ENCODE data around the gene PHACTR3. TPM values are rescaled to one million over a fixed set of nuclear protein-coding genes. Genes with fewer than 3 reads are reported as not detected.
"Not testable (repeated sequence)": the region's sequence is repeated elsewhere in the genome, so short reads cannot be mapped to it uniquely, and the experiment has no call there.

The PHACTR3 gene
- total and polyA plus RNA-seq, 5 donors: 2.8 to 14.5 (median 4.7) TPM

DNA sequence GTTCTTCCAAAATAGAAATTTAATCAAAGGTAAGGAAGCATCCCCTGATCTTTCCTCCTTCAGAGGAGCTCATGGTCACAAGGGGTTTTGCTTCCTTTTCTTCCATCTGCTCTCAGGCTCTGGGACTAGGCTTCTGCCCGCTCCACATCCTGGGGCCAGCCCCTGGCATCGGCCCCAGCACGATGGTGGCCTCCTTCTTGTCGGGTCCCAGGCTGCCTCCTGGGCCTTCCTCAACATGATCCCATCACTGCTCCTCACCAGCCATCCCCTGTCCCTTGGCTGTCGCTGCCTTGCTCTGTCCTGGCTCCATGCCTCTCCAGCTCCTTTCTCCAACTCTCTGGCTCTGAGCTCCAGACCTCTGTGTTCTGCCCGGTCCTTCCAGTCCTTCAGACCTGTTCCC is 4.1 kb downstream of the PHACTR3 start:
- intact Hi-C loops (cut with DNase I): no loop called here
- H3K27me3 ChIP-seq (ENCODE audit: control insufficient read depth, insufficient read depth): peaks cover 2% of the 10 kb centered on the region

DNA sequence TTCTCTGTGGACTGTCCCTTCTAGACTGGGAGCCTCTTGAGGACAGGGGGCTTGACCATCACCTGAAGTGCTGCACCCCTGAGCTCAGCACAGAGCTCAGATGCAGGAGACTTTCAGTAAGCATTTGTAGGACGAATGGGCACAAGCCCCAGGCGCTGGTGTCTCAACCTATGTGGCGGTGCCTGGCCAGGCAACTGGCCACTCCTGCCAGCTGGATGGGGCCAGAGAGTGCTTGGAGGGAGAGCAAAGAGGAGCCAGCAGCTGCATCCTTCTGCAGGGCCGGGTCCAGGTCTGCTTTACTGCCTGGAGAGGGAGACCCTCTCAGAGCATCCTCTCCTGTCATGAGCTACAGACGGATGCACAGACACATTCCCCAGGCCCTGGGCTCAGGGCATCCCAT is 4.5 kb downstream of the PHACTR3 start:
- no peaks in the 10 kb centered on the region for H3K4me1 ChIP-seq (ENCODE audit: control insufficient read depth, insufficient read depth, low read length)
- 85% methylated on average over 5 of the region's 5 CpGs for WGBS
- peaks cover 2% of the 10 kb centered on the region for H3K27me3 ChIP-seq (ENCODE audit: control insufficient read depth, insufficient read depth)
- H3K27ac ChIP-seq (ENCODE audit: low read length): no peak overlapping the region
- DNase-seq (no peak), ATAC-seq (no peak)
- intact Hi-C loops (cut with DNase I): no loop called here
- H3K9me3 ChIP-seq (ENCODE audit: control insufficient read depth, low read length): no peaks in the 10 kb centered on the region
- H3K4me3 ChIP-seq (ENCODE audit: low read length): no peak overlapping the region

More for the DNA sequence above, 4.1 kb downstream of the PHACTR3 start:
- no peak for DNase-seq
- Histone ChIP-seq H3K4me1 (ENCODE audit: control insufficient read depth, insufficient read depth, low read length) (no peaks in the 10 kb centered on the region), H3K4me3 (ENCODE audit: low read length) (no peak overlapping the region), H3K9me3 (ENCODE audit: control insufficient read depth, low read length) (no peaks in the 10 kb centered on the region), H3K27ac (ENCODE audit: low read length) (no peak overlapping the region)
- no peak for ATAC-seq
- WGBS: 85% methylated on average over 6 of the region's 6 CpGs

DNA sequence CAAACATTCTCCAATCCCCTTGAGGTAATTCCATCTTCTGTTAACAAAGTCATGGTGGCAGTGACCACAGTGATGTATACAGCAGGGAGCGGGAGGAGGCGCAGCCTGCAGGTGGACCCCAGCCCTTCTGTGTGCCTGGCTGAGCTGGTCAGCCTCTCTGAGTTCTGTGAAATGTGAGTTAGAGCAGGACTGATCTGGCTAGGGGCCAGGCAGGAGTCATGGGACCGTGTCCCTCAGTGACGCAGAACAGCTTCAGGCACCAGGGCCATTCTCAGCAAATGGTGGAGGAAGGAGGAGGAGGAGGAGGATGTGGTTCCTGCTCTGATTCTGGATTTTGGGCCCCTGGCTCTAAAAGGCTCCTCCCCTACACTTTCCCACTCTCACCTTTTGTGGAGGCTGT is 6.9 kb downstream of the PHACTR3 start:
- 69% methylated on average over 4 of the region's 4 CpGs for WGBS
- ATAC-seq: peak in 1 of 2 donors; percentile 48
- intact Hi-C loops (cut with DNase I): no loop called here

DNA sequence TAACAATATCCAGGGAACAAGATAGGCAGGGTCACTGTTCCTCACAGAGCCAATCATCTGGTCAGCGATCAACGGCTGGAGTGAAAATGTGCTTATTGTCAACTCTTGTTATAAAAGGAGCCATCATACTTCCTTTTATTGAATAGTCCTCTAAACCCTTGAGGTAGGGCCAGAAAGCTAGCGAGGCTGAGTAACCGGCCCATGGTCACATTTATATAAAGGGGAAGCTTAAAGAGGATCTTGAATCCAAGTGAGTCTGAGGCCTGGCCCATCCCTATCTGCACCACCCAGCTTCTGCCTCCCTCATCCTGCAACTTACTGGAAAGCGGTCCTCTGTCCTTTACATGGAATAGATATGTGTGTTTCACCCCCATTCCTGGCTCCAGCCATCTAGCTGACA is 9.5 kb downstream of the PHACTR3 start:
- no peak overlapping the region for H3K27ac ChIP-seq (ENCODE audit: low read length)
- WGBS: 85% methylated on average over 5 of the region's 5 CpGs
- ATAC-seq (no peak), DNase-seq (no peak)
- no peaks in the 10 kb centered on the region for H3K4me1 ChIP-seq (ENCODE audit: control insufficient read depth, insufficient read depth, low read length)
- H3K27me3 ChIP-seq (ENCODE audit: control insufficient read depth, insufficient read depth): no peaks in the 10 kb centered on the region
- intact Hi-C loops (cut with DNase I): no loop called here
- H3K9me3 ChIP-seq (ENCODE audit: control insufficient read depth, low read length): no peaks in the 10 kb centered on the region
- no peak overlapping the region for H3K4me3 ChIP-seq (ENCODE audit: low read length)

More for the DNA sequence above, 6.9 kb downstream of the PHACTR3 start:
- H3K9me3 ChIP-seq (ENCODE audit: control insufficient read depth, low read length): no peaks in the 10 kb centered on the region
- H3K4me1 ChIP-seq (ENCODE audit: control insufficient read depth, insufficient read depth, low read length): no peaks in the 10 kb centered on the region
- no peak overlapping the region for H3K27ac ChIP-seq (ENCODE audit: low read length)
- DNase-seq: peak in 1 of 3 donors; percentile 56
- peaks cover 2% of the 10 kb centered on the region for H3K27me3 ChIP-seq (ENCODE audit: control insufficient read depth, insufficient read depth)
- no peak overlapping the region for H3K4me3 ChIP-seq (ENCODE audit: low read length)

DNA sequence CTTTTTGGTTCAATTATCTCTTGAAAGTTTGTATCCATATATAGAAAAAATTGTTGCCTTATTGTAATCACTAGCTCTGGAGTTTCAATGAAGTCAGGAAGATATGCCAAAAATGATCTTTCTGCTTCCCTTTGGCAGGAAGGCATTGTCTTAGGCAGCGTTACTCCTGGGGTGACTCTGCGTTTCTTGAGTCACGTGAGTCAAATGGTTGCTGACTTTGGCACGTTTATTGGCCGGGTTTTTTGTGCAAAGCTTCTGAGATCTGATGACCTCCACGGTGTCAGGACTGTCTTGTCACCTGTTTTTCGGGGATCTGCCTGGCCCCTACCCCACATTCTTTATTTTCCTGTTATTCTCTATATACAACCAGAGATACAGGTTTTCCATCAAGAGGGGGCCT is 10.4 kb downstream of the PHACTR3 start:
- WGBS: 50% methylated on average over 7 of the region's 7 CpGs
- H3K4me3 ChIP-seq (ENCODE audit: low read length): no peak overlapping the region
- no peak overlapping the region for H3K27ac ChIP-seq (ENCODE audit: low read length)
- DNase-seq (no peak), ATAC-seq (no peak)
- no peaks in the 10 kb centered on the region for H3K9me3 ChIP-seq (ENCODE audit: control insufficient read depth, low read length)
- no peaks in the 10 kb centered on the region for H3K4me1 ChIP-seq (ENCODE audit: control insufficient read depth, insufficient read depth, low read length)
- intact Hi-C loops (cut with DNase I): no loop called here
- no peaks in the 10 kb centered on the region for H3K27me3 ChIP-seq (ENCODE audit: control insufficient read depth, insufficient read depth)

DNA sequence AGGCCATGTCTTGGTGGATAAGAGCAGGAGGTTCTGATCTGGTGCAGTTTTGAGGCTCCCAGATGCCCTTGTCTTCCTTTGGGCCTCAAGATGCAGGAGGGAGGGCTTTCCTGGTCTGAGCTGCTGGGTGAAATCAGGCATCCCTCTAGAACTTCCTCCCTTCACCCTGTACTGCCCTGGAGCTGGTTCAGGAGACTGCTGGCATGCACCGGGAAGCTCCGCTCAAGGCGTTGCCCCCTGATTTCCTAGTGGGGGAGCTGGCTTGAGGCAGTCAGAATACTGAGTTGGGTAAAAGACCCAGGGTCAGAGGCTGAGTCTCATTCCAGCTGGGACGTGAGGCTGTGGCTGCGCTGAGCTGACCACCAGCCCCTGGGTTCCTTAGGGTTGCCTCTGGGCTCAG is 12.0 kb downstream of the PHACTR3 start:
- intact Hi-C loops (cut with DNase I): no loop called here
- H3K27ac ChIP-seq (ENCODE audit: low read length): no peak overlapping the region
- no peaks in the 10 kb centered on the region for H3K4me1 ChIP-seq (ENCODE audit: control insufficient read depth, insufficient read depth, low read length)
- DNase-seq (no peak), ATAC-seq (no peak)
- H3K27me3 ChIP-seq (ENCODE audit: control insufficient read depth, insufficient read depth): no peaks in the 10 kb centered on the region
- no peak overlapping the region for H3K4me3 ChIP-seq (ENCODE audit: low read length)
- H3K9me3 ChIP-seq (ENCODE audit: control insufficient read depth, low read length): no peaks in the 10 kb centered on the region
- 73% methylated on average over 5 of the region's 5 CpGs for WGBS

DNA sequence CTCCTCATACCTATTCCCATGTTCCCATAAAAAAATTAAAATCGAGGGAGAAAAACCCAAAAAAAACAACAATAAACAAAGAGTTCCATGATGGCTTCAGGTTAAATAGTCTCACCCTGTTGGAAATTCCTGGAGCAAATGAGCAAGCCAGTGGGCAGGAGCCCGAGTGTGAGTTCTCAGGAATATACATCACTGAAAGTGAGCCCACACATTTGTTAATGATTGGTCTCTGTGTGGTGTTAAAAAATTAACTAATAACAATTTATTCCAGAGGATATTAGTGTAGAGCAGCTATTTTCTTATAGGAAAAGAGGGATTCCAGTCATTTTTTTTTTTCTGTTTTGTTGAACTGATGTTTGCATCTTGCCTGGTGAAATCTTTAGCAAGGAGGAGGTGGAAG is 12.9 kb downstream of the PHACTR3 start:
- WGBS: 55% methylated on average over 2 of the region's 2 CpGs
- Histone ChIP-seq H3K4me1 (ENCODE audit: control insufficient read depth, insufficient read depth, low read length) (no peaks in the 10 kb centered on the region), H3K27me3 (ENCODE audit: control insufficient read depth, insufficient read depth) (no peaks in the 10 kb centered on the region), H3K27ac (ENCODE audit: low read length) (no peak overlapping the region), H3K4me3 (ENCODE audit: low read length) (no peak overlapping the region), H3K9me3 (ENCODE audit: control insufficient read depth, low read length) (no peaks in the 10 kb centered on the region)
- ATAC-seq (no peak), DNase-seq (no peak)
- intact Hi-C loops (cut with DNase I): no loop called here

DNA sequence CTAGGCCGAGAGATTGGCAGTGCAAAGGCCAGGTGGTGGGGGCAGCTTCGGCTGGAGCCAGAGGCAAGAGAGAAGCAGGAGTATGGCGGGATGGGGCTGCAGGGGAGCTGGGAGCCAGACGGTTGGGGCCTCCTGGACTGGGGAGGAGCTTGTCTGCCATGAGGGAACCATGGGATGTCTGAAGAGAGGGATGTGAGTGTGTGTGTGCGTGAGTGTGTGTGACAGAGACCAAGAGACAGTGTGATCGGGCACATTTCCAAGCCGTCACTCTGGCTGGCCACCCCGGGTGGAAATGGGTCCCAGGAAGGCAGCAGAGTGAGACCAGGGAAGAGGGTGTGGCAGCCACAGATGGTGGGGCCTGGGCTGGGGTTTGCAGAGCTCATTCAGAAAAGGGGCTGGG is 13.8 kb downstream of the PHACTR3 start:
- intact Hi-C loops (cut with DNase I): no loop called here
- Histone ChIP-seq H3K4me1 (ENCODE audit: control insufficient read depth, insufficient read depth, low read length) (no peaks in the 10 kb centered on the region), H3K9me3 (ENCODE audit: control insufficient read depth, low read length) (no peaks in the 10 kb centered on the region), H3K4me3 (ENCODE audit: low read length) (no peak overlapping the region), H3K27ac (ENCODE audit: low read length) (no peak overlapping the region), H3K27me3 (ENCODE audit: control insufficient read depth, insufficient read depth) (no peaks in the 10 kb centered on the region)
- ATAC-seq (no peak), DNase-seq (no peak)
- 65% methylated on average over 8 of the region's 8 CpGs for WGBS

DNA sequence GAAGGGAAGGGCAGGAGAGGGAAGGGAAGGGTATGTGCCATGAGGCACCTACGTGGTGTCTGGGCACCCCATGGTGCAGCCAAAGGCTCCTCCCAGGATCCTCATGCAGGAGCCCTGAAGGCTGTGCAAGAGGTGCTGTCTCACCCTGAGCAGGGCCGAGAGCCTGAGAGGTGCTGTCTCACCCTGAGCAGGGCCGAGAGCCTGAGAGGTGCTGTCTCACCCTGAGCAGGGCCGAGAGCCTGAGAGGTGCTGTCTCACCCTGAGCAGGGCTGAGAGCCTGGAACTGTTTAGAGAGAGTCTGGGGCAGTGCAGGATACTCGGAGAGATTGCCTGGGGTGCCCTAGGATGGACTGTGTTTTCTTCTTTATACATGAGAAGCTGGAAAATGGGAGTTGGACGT is 14.2 kb downstream of the PHACTR3 start:
- H3K4me1 ChIP-seq (ENCODE audit: control insufficient read depth, insufficient read depth, low read length); H3K9me3 ChIP-seq (ENCODE audit: control insufficient read depth, low read length); H3K27ac ChIP-seq (ENCODE audit: low read length); H3K27me3 ChIP-seq (ENCODE audit: control insufficient read depth, insufficient read depth); H3K4me3 ChIP-seq (ENCODE audit: low read length); ATAC-seq; DNase-seq; intact Hi-C loops (cut with DNase I): not testable (repeated sequence)
- WGBS: 81% methylated on average over 6 of the region's 6 CpGs

DNA sequence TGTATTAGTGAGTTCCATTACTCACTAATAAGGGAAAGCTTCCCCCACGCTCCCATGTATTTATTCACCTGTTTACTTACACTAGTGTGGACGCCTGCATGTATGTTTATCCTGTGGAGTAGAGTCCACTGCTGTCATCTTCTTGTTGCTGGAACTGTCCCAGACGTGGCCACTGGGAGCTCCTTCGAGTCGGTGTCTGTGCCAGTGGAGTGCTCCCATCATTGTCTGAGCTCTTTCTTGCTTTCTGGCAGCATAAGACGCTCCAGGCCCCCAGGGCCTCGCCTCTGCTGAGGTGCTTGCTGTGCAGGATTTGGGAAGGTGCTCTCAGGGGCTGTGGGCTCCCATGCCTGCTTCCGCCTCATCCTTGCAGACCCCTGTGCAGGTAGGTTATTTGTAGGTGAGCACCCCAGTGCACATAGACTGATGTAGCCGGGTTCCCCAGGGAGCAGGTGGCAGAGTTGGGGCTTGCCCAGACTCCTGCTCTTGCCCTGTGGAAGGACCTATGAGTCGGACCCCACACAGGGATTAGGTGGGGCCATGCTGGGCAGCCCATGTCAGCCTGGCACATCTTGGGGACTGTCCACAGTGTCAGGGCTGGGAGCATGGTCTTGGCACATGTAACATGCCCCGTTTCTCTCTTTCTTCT is 16.6 kb downstream of the PHACTR3 start:
- H3K27ac ChIP-seq (ENCODE audit: low read length): no peak overlapping the region
- H3K9me3 ChIP-seq (ENCODE audit: control insufficient read depth, low read length): no peaks in the 10 kb centered on the region
- WGBS: 66% methylated on average over 11 of the region's 11 CpGs
- DNase-seq: no peak
- intact Hi-C loops (cut with DNase I): no loop called here
- ATAC-seq: no peak
- H3K4me1 ChIP-seq (ENCODE audit: control insufficient read depth, insufficient read depth, low read length): no peaks in the 10 kb centered on the region
- H3K4me3 ChIP-seq (ENCODE audit: low read length): no peak overlapping the region
- no peaks in the 10 kb centered on the region for H3K27me3 ChIP-seq (ENCODE audit: control insufficient read depth, insufficient read depth)

DNA sequence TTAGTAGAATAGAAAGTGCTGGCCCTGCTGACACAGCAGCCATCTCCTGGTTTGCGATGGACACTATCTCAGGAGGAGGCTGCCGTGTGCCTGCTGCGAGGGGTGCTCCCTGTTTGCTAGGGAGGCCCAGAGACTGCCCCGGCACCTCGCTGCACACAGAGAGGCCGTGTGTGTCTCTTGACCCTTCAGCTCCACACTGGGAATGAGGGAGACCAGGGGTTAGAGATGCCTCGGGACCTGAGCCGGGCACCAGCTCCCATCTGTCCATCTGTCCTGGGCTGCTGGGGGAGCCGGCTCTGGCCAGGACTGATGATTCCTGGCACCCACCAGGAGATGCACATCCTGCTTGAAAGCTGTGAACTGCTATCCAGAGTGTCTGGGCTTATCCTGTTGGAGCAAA is 18.2 kb downstream of the PHACTR3 start:
- Histone ChIP-seq H3K27ac (ENCODE audit: low read length) (no peak overlapping the region), H3K4me1 (ENCODE audit: control insufficient read depth, insufficient read depth, low read length) (no peaks in the 10 kb centered on the region), H3K9me3 (ENCODE audit: control insufficient read depth, low read length) (no peaks in the 10 kb centered on the region), H3K27me3 (ENCODE audit: control insufficient read depth, insufficient read depth) (no peaks in the 10 kb centered on the region), H3K4me3 (ENCODE audit: low read length) (no peak overlapping the region)
- intact Hi-C loops (cut with DNase I): no loop called here
- DNase-seq (no peak), ATAC-seq (no peak)
- WGBS: 83% methylated on average over 9 of the region's 9 CpGs

DNA sequence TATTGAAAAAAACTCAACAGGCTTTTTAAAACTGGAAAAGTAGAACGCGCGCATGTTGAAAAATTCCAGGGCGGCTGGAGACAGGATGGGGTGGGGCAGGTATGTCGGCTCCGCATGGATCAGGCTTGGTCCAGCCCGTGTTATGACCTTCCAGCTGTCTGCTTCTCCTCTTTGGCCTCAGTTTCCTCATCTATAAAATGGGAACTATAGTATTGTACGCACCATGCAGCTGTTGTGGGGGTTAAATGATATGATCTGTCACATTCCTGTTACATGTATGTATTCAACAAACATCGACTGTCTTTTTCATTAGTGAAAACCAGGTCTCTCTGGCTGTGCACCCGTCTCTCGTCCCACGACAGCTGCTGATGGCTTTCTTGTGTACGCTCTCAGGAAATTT is 18.8 kb downstream of the PHACTR3 start:
- DNase-seq (no peak), ATAC-seq (no peak)
- Histone ChIP-seq H3K27me3 (ENCODE audit: control insufficient read depth, insufficient read depth) (no peaks in the 10 kb centered on the region), H3K9me3 (ENCODE audit: control insufficient read depth, low read length) (no peaks in the 10 kb centered on the region), H3K4me1 (ENCODE audit: control insufficient read depth, insufficient read depth, low read length) (no peaks in the 10 kb centered on the region), H3K4me3 (ENCODE audit: low read length) (no peak overlapping the region), H3K27ac (ENCODE audit: low read length) (no peak overlapping the region)
- intact Hi-C loops (cut with DNase I): no loop called here
- WGBS: 85% methylated on average over 13 of the region's 13 CpGs

All from right cardiac atrium (tissue), 5 donors.